Endothelial cell of umbilical vein (primary cell): ENCODE data around the gene REM2. TPM values are rescaled to one million over a fixed set of nuclear protein-coding genes. Genes with fewer than 3 reads are reported as not detected.

Experiments used
- BruUV-seq: library from RNA; stranded (reverse); fragments of 400-500 nt; replicated peaks from 2 replicates; lab custom pipeline; 2021; lab: Mats Ljungman, UMichigan
- CTCF ChIA-PET: fragments of 300-600, 350-600 bp; sonication (Branson Sonifier 250); formaldehyde crosslinking; loops from one replicate; lab custom pipeline; 2021; ENCODE audit warnings: antibody characterized with exemption, inconsistent platforms; lab: Charles Lee
- POLR2A ChIA-PET: fragments of 300-600, 350-600 bp; sonication (Branson Sonifier 250); formaldehyde crosslinking; loops from one replicate; lab custom pipeline; 2021; ENCODE audit warnings: antibody characterized with exemption, inconsistent platforms; lab: Charles Lee
- DNase-seq: peaks from one replicate; pipeline ENCODE4 v3.0.0-alpha.2; 2011; ENCODE audit warnings: low read depth, low spot score
- FAIRE-seq: peaks from 2 replicates; lab custom pipeline; 2011; peaks lifted over from hg19 to GRCh38; lab: Jason Lieb, UNC
- H2AFZ ChIP-seq: 2 replicates; pipeline ENCODE4 v1.6.0; 2012; ENCODE audit warnings: low read depth, low read length, control low read depth, inconsistent platforms
- H3K27ac ChIP-seq: 2 replicates; pipeline ENCODE4 v1.5.1; 2011; ENCODE audit warnings: low read depth, mild to moderate bottlenecking, control low read depth, low read length, moderate library complexity; ENCODE audit not compliant: insufficient read depth
- H3K27me3 ChIP-seq, 2 experiments: 2 replicates each; pipeline versions ENCODE4 v1.6.0 to v1.6.1; 2011; ENCODE audit warnings: low read length in 2 of 2, mixed read lengths in 1 of 2; ENCODE audit not compliant: control insufficient read depth in 2 of 2, insufficient read depth in 2 of 2
- H3K36me3 ChIP-seq, 2 experiments: 2 replicates in 1 of 2; 3 replicates in 1 of 2; pipeline ENCODE4 v1.5.1; 2011; ENCODE audit warnings: low read length in 2 of 2, mild to moderate bottlenecking in 1 of 2, moderate library complexity in 1 of 2; ENCODE audit not compliant: control insufficient read depth in 2 of 2, insufficient read depth in 2 of 2; ENCODE audit errors: extremely low read depth in 1 of 2
- H3K4me1 ChIP-seq: 3 replicates; pipeline ENCODE4 v1.5.1; 2011; ENCODE audit warnings: mild to moderate bottlenecking, low read length; ENCODE audit not compliant: control insufficient read depth, insufficient read depth; ENCODE audit errors: extremely low read depth
- H3K4me2 ChIP-seq: 2 replicates; pipeline ENCODE4 v1.6.1; 2011; ENCODE audit warnings: low read length, control low read depth, mixed read lengths; ENCODE audit not compliant: insufficient read depth
- H3K4me3 ChIP-seq, 3 experiments: fragments of 200-600 bp in 1 of 3; sonication (generic), shearing (Covaris generic) in 1 of 3; replicated peaks in 1 of 3; 2 replicates each; pipeline ENCODE4 v1.5.1; 2011 to 2016; ENCODE audit warnings: control low read depth in 3 of 3, low read length in 3 of 3, mild to moderate bottlenecking in 2 of 3, inconsistent platforms in 1 of 3, low read depth in 1 of 3, moderate library complexity in 1 of 3; ENCODE audit not compliant: insufficient read depth in 1 of 3
- H3K79me2 ChIP-seq: 2 replicates; pipeline ENCODE4 v1.6.0; 2012; ENCODE audit warnings: low read length, inconsistent platforms; ENCODE audit not compliant: control insufficient read depth, insufficient read depth
- H3K9ac ChIP-seq: replicated peaks from 2 replicates; pipeline ENCODE3; 2011; ENCODE audit warnings: low read length, control low read depth; ENCODE audit not compliant: insufficient read depth; ENCODE audit errors: extremely low read depth
- H3K9me1 ChIP-seq: replicated peaks from 3 replicates; pipeline ENCODE4 v1.6.0; 2011; ENCODE audit warnings: mild to moderate bottlenecking, low read length; ENCODE audit not compliant: control insufficient read depth, insufficient read depth; ENCODE audit errors: extremely low read depth
- H3K9me3 ChIP-seq: replicated peaks from 2 replicates; pipeline ENCODE4 v1.5.1; 2012; ENCODE audit warnings: low read length, inconsistent platforms; ENCODE audit not compliant: control insufficient read depth, insufficient read depth
- H4K20me1 ChIP-seq: replicated peaks from 2 replicates; pipeline ENCODE3; 2011; ENCODE audit warnings: mild to moderate bottlenecking, low read length; ENCODE audit not compliant: control insufficient read depth, insufficient read depth; ENCODE audit errors: extremely low read depth
- EZH2 ChIP-seq: IDR thresholded peaks from 2 replicates; pipeline ENCODE4 v1.6.1; 2012; ENCODE audit warnings: borderline replicate concordance, low read depth, mild to moderate bottlenecking, moderate library complexity, low read length, inconsistent platforms; ENCODE audit not compliant: severe bottlenecking
- FOS ChIP-seq: IDR thresholded peaks from 2 replicates; pipeline ENCODE4 v1.6.1; 2011; ENCODE audit warnings: mild to moderate bottlenecking, low read length, moderate library complexity, borderline replicate concordance; ENCODE audit not compliant: insufficient read depth
- GATA2 ChIP-seq: IDR thresholded peaks from 2 replicates; pipeline ENCODE4 v1.7.0; 2011; ENCODE audit warnings: low read depth, mild to moderate bottlenecking, moderate library complexity, mixed read lengths, low read length; ENCODE audit not compliant: insufficient read length, insufficient read depth
- MYC ChIP-seq: IDR thresholded peaks from one replicate; pipeline ENCODE4 v1.6.1; 2011; ENCODE audit warnings: mild to moderate bottlenecking, low read depth, low read length
- POLR2A ChIP-seq: IDR thresholded peaks from 2 replicates; pipeline ENCODE4 v1.6.1; 2012; ENCODE audit warnings: low read depth, mild to moderate bottlenecking, control low read depth, low read length
- POLR2AphosphoS5 ChIP-seq: IDR thresholded peaks from 2 replicates; pipeline ENCODE4 v1.6.1; 2012; ENCODE audit warnings: low read depth, mild to moderate bottlenecking, control low read depth, low read length, moderate library complexity; ENCODE audit not compliant: insufficient read depth
- dilution Hi-C: fragments of 300-500 bp; cut with MboI; formaldehyde crosslinking; loops from one replicate; pipeline ENCODE4 v1.15.0; 2019; ENCODE audit warnings: low sequenced_read_pairs; ENCODE audit not compliant: extremely low pct_ligation_motif_present
- intact Hi-C: fragments of 100-400 bp; cut with micrococcal nuclease; formaldehyde crosslinking; loops from one replicate; pipeline ENCODE4 v1.10.0; 2022
- polyA plus RNA-seq, 4 experiments: library from polyadenylated mRNA; depleted of rRNA in 3 of 4; stranded (reverse) in 3 of 4; unstranded in 1 of 4; fragments of >200 nt; gene quantifications; 2 replicates each; pipeline versions ENCODE4 v1.2.1 to v1.2.3, GENCODE V29; 2011 to 2012; ENCODE audit warnings: missing spikeins in 1 of 4
- total RNA-seq: library from RNA; stranded (reverse); gene quantifications from 2 replicates; pipeline ENCODE4 v1.2.3, GENCODE V29; 2021
- TF ChIP-seq, protein P1 (sequence below), 2 donors: IDR thresholded peaks; 1 replicate in 1 of 2; 2 replicates in 1 of 2; pipeline ENCODE4 v1.5.1; 2011; ENCODE audit warnings: low read length in 2 of 2, mild to moderate bottlenecking in 2 of 2, moderate library complexity in 2 of 2, control low read depth in 1 of 2, inconsistent platforms in 1 of 2, low read depth in 1 of 2; ENCODE audit not compliant: insufficient read depth in 1 of 2; ENCODE audit errors: extremely low read depth in 1 of 2

Gene REM2
- total and polyA plus RNA-seq, 2 donors (not counting 3 experiments of a cell fraction or from before 2014, with no cell fraction given), result 0.33 TPM; not detected in 1

DNA sequence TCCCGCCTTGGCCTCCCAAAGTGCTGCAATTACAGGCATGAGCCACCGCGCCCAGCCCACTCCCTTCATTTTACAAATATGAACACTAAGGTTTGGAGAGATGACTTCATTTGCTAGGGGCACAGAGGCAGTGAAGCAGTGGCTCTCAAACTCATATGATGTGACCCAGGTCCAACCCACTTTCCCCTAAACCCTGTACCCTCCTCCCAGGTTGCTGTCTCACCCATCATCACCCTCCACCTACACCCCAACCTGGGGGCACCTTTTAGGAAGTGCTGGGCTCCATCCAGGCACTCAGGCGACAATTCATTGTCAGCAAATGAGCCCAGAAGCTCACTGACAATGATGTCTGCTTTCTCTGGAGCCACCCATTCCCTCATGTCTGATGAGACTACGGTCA is 40.7 kb downstream of the REM2 start:
- H3K27ac ChIP-seq, result no peak overlapping the region
- DNase-seq, result no peak
- no TSS peak for BruUV-seq
- peaks cover 17% of the 10 kb centered on the region for H3K4me1 ChIP-seq
- H3K4me2 ChIP-seq, result no peak overlapping the region
- ChIA-PET POLR2A (no interaction called here), CTCF (no interaction called here)
- H2AFZ ChIP-seq, result no peak overlapping the region
- no peaks in the 10 kb centered on the region for H3K9me1 ChIP-seq
- H3K9me3 ChIP-seq, result no peaks in the 10 kb centered on the region
- TF ChIP-seq POLR2A (no peak), EZH2 (no peak), MYC (no peak), GATA2 (no peak), POLR2AphosphoS5 (no peak), FOS (no peak)
- TF ChIP-seq, protein P1, sequence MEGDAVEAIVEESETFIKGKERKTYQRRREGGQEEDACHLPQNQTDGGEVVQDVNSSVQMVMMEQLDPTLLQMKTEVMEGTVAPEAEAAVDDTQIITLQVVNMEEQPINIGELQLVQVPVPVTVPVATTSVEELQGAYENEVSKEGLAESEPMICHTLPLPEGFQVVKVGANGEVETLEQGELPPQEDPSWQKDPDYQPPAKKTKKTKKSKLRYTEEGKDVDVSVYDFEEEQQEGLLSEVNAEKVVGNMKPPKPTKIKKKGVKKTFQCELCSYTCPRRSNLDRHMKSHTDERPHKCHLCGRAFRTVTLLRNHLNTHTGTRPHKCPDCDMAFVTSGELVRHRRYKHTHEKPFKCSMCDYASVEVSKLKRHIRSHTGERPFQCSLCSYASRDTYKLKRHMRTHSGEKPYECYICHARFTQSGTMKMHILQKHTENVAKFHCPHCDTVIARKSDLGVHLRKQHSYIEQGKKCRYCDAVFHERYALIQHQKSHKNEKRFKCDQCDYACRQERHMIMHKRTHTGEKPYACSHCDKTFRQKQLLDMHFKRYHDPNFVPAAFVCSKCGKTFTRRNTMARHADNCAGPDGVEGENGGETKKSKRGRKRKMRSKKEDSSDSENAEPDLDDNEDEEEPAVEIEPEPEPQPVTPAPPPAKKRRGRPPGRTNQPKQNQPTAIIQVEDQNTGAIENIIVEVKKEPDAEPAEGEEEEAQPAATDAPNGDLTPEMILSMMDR (IDR thresholded peaks at IDR 0.05; ENCODE audit: extremely low read depth in 1 of 2, insufficient read depth in 1 of 2, low read depth in 1 of 2, low read length in 2 of 2), result no peak
- FAIRE-seq, result no peak
- no peaks in the 10 kb centered on the region for H3K27me3 ChIP-seq
- H4K20me1 ChIP-seq, result no peaks in the 10 kb centered on the region
- H3K36me3 ChIP-seq, result peaks cover 6 to 29% of the 10 kb centered on the region in 2 experiments
- dilution Hi-C loops, result no loop called here
- intact Hi-C loops, result no loop called here
- no peak overlapping the region for H3K4me3 ChIP-seq
- peaks cover 15% of the 10 kb centered on the region for H3K79me2 ChIP-seq
- H3K9ac ChIP-seq, result no peak overlapping the region
